HEK293T (cell line): ENCODE data around the gene MICU2.

Experiments used
- ELF4 ChIP-seq: fragments of 450-650 bp; IDR thresholded peaks from 2 replicates; pipeline ENCODE4 v1.6.1; 2017; ENCODE audit warnings: antibody characterized with exemption
- FOXA1 ChIP-seq: fragments of 450-650 bp; IDR thresholded peaks from 2 replicates; pipeline ENCODE4 v1.6.1; 2016; ENCODE audit warnings: mild to moderate bottlenecking
- FOXK2 ChIP-seq: fragments of 450-650 bp; IDR thresholded peaks from 2 replicates; pipeline ENCODE4 v1.6.1; 2016; ENCODE audit warnings: mild to moderate bottlenecking
- HDGF ChIP-seq: fragments of 450-650 bp; IDR thresholded peaks from 2 replicates; pipeline ENCODE4 v1.6.1; 2017; ENCODE audit warnings: antibody characterized with exemption, borderline replicate concordance
- SP1 ChIP-seq: fragments of 450-650 bp; IDR thresholded peaks from 2 replicates; pipeline ENCODE4 v1.6.1; 2017
- SUZ12 ChIP-seq: fragments of 450-650 bp; IDR thresholded peaks from 2 replicates; pipeline ENCODE4 v1.6.1; 2016; ENCODE audit warnings: mild to moderate bottlenecking
- ZNF384 ChIP-seq: fragments of 450-650 bp; IDR thresholded peaks from 2 replicates; pipeline ENCODE4 v1.6.1; 2016

- no peak for TF ChIP-seq ELF4
- no peak for TF ChIP-seq SUZ12
- no peak for TF ChIP-seq SP1
- no peak for TF ChIP-seq FOXA1
- TF ChIP-seq HDGF = no peak
- no peak for TF ChIP-seq ZNF384
- no peak for TF ChIP-seq FOXK2
Observed at GRCh38 chr13:21461131-21461530, 142.8 kb downstream of the MICU2 start.
